ENCODE results near the gene LMCD1.

Gene LMCD1

DNA sequence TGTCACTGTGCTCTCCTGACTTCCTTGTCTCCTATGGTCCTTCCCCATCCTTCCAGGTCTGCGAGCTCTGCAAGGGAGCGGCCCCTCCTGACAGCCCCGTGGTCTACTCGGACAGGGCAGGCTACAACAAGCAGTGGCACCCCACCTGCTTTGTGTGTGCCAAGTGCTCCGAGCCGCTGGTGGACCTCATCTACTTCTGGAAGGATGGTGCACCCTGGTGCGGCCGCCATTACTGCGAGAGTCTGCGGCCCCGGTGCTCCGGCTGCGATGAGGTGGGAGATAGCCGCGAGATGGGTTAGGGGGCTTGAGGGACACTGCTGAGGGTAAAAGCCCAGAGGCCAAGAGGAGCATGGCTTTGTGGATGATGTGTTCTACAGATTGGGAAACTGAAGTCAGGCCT, 63.8 kb downstream of the LMCD1 start:
- no peak overlapping the region for H3K27ac ChIP-seq (ENCODE audit: low read length, poor library complexity, severe bottlenecking)
- H3K9me3 ChIP-seq (ENCODE audit: control insufficient read depth, low read length) = no peaks in the 10 kb centered on the region
- no peak overlapping the region for H2AFZ ChIP-seq (ENCODE audit: low read depth, low read length)
- no peak overlapping the region for H3K4me2 ChIP-seq (ENCODE audit: low read length, poor library complexity, severe bottlenecking)
- no peak overlapping the region for H4K91ac ChIP-seq (ENCODE audit: low read length)
- H3K4ac ChIP-seq (ENCODE audit: low read depth in 1 of 2, low read length in 2 of 2) = no peak overlapping the region
- H3K9ac ChIP-seq (ENCODE audit: low read length) = no peak overlapping the region
- H3K79me1 ChIP-seq (replicated peaks; ENCODE audit: low read length, poor library complexity, severe bottlenecking) = peaks cover 15% of the 10 kb centered on the region
- H3K14ac ChIP-seq (ENCODE audit: low read length in 2 of 2) = no peak overlapping the region
- H2BK5ac ChIP-seq (ENCODE audit: low read depth, low read length, poor library complexity, severe bottlenecking) = no peak overlapping the region
- no peak overlapping the region for H2AK5ac ChIP-seq (ENCODE audit: low read length, severe bottlenecking)
- no peaks in the 10 kb centered on the region for H3K27me3 ChIP-seq (ENCODE audit: control insufficient read depth in 1 of 2, insufficient read depth in 1 of 2, low read length in 2 of 2)
- no peak overlapping the region for H4K8ac ChIP-seq (ENCODE audit: low read length)
- no peak overlapping the region for H3K23ac ChIP-seq (ENCODE audit: low read length in 2 of 2)
- no peak overlapping the region for H3K4me3 ChIP-seq (ENCODE audit: insufficient read depth in 1 of 2, low read depth in 1 of 2, low read length in 2 of 2)
- H2BK15ac ChIP-seq (ENCODE audit: low read depth, poor library complexity, severe bottlenecking) = no peak overlapping the region
- 96% methylated on average over 15 of the region's 15 CpGs for WGBS
- peaks cover 29 to 48% of the 10 kb centered on the region in 2 experiments for H3K36me3 ChIP-seq (ENCODE audit: control insufficient read depth in 1 of 2, insufficient read depth in 2 of 2, low read depth in 1 of 2, low read length in 2 of 2)
- H3K18ac ChIP-seq (ENCODE audit: low read depth in 1 of 2, low read length in 2 of 2) = no peak overlapping the region
- peak overlapping the region; percentile 18 to 43 for H2BK12ac ChIP-seq (ENCODE audit: low read length in 2 of 2)
- no peak overlapping the region for H2BK120ac ChIP-seq (ENCODE audit: low read depth, low read length)
- H3K4me1 ChIP-seq (ENCODE audit: control insufficient read depth, insufficient read depth, low read depth, low read length) = peaks cover 5% of the 10 kb centered on the region
- no peak for DNase-seq

DNA sequence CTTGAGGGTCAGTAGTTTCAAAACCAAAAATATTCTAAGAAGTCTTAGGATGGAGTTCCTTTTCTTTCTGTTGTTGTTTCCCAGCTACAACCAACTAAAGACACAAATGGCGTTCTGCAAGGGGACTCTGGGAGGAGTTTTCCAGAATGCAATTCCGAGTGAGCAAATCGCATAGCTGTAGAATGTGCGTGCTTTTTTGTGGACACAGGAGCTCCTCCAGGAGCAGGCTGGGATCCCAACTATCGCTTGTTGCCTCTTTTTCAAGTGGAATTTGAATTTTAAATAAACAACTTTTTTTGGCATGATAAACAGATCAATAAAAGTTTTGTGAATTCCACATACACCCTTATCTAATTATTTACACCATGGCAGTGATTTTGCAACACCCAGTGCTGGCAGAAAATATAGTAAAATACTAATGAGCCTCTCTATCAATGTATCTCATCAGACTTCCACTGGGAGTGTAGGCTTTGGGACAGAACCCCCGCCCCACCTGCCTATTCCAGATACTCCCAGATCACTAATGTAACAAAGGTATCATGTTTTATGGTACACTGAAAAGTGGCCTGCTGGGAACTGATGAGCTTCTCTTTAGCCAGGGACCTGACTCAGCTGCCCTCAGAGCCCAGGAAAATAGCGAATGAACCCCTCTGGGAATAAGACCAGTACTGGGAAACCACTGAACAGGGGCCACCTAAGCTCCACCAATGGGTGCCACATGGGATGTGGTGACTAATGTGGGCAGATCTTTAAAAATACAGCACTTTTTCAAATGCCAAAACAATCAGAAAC, 66.4 kb downstream of the LMCD1 start:
- Histone ChIP-seq H4K91ac (ENCODE audit: low read length) (no peak overlapping the region), H3K4me1 (ENCODE audit: control insufficient read depth, insufficient read depth, low read depth, low read length) (no peaks in the 10 kb centered on the region), H3K18ac (ENCODE audit: low read depth in 1 of 2, low read length in 2 of 2) (no peak overlapping the region), H3K9me3 (ENCODE audit: control insufficient read depth, low read length) (no peaks in the 10 kb centered on the region), H3K9ac (ENCODE audit: low read length) (no peak overlapping the region), H3K4me2 (ENCODE audit: low read length, poor library complexity, severe bottlenecking) (no peak overlapping the region), H2AFZ (ENCODE audit: low read depth, low read length) (no peak overlapping the region), H2BK15ac (ENCODE audit: low read depth, poor library complexity, severe bottlenecking) (no peak overlapping the region), H2AK5ac (ENCODE audit: low read length, severe bottlenecking) (no peak overlapping the region), H3K14ac (ENCODE audit: low read length in 2 of 2) (no peak overlapping the region), H3K36me3 (ENCODE audit: control insufficient read depth in 1 of 2, insufficient read depth in 2 of 2, low read depth in 1 of 2, low read length in 2 of 2) (peaks cover 39 to 65% of the 10 kb centered on the region in 2 experiments), H2BK5ac (ENCODE audit: low read depth, low read length, poor library complexity, severe bottlenecking) (no peak overlapping the region), H3K27ac (ENCODE audit: low read length, poor library complexity, severe bottlenecking) (no peak overlapping the region), H3K27me3 (ENCODE audit: control insufficient read depth in 1 of 2, insufficient read depth in 1 of 2, low read length in 2 of 2) (no peaks in the 10 kb centered on the region), H3K23ac (ENCODE audit: low read length in 2 of 2) (no peak overlapping the region), H3K79me1 (replicated peaks; ENCODE audit: low read length, poor library complexity, severe bottlenecking) (peaks cover 10% of the 10 kb centered on the region), H2BK12ac (ENCODE audit: low read length in 2 of 2) (no peak overlapping the region), H2BK120ac (ENCODE audit: low read depth, low read length) (no peak overlapping the region), H4K8ac (ENCODE audit: low read length) (no peak overlapping the region), H3K4me3 (ENCODE audit: insufficient read depth in 1 of 2, low read depth in 1 of 2, low read length in 2 of 2) (no peak overlapping the region), H3K4ac (ENCODE audit: low read depth in 1 of 2, low read length in 2 of 2) (no peak overlapping the region)
- WGBS = 76% methylated on average over 5 of the region's 7 CpGs
- DNase-seq = no peak

DNA sequence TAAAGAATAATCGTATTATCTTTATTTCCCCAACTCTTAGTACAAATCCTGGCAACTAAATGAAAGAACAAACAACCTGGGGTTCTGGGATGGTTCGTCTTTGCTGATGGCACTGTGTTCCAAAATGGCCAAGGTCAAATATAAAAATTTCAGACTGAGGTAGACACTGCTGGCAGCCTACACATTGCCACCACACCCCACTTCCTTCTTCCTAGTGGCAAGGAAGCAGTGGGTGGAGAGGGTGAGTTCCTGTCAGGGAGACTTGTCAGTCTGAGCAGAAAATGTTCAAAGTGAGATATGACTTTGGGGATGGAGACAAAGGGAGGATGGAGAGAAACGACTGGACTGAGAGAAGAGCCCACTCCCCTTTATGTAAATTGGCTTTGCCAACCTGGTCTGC, 69.6 kb downstream of the LMCD1 start:
- Histone ChIP-seq H3K27me3 (ENCODE audit: control insufficient read depth in 1 of 2, insufficient read depth in 1 of 2, low read length in 2 of 2) (no peaks in the 10 kb centered on the region), H3K9me3 (ENCODE audit: control insufficient read depth, low read length) (no peaks in the 10 kb centered on the region), H3K27ac (ENCODE audit: low read length, poor library complexity, severe bottlenecking) (no peak overlapping the region), H3K14ac (ENCODE audit: low read length in 2 of 2) (no peak overlapping the region), H3K4me2 (ENCODE audit: low read length, poor library complexity, severe bottlenecking) (no peak overlapping the region), H3K36me3 (ENCODE audit: control insufficient read depth in 1 of 2, insufficient read depth in 2 of 2, low read depth in 1 of 2, low read length in 2 of 2) (peaks cover 44 to 60% of the 10 kb centered on the region in 2 experiments), H4K8ac (ENCODE audit: low read length) (no peak overlapping the region), H2BK15ac (ENCODE audit: low read depth, poor library complexity, severe bottlenecking) (no peak overlapping the region), H2AK5ac (ENCODE audit: low read length, severe bottlenecking) (no peak overlapping the region), H3K4me3 (ENCODE audit: insufficient read depth in 1 of 2, low read depth in 1 of 2, low read length in 2 of 2) (no peak overlapping the region), H2BK120ac (ENCODE audit: low read depth, low read length) (no peak overlapping the region), H2BK12ac (ENCODE audit: low read length in 2 of 2) (no peak overlapping the region), H2BK5ac (ENCODE audit: low read depth, low read length, poor library complexity, severe bottlenecking) (no peak overlapping the region), H3K4me1 (ENCODE audit: control insufficient read depth, insufficient read depth, low read depth, low read length) (peaks cover 6% of the 10 kb centered on the region), H3K4ac (ENCODE audit: low read depth in 1 of 2, low read length in 2 of 2) (no peak overlapping the region), H3K79me1 (replicated peaks; ENCODE audit: low read length, poor library complexity, severe bottlenecking) (peaks cover 4% of the 10 kb centered on the region), H3K18ac (ENCODE audit: low read depth in 1 of 2, low read length in 2 of 2) (no peak overlapping the region), H3K23ac (ENCODE audit: low read length in 2 of 2) (no peak overlapping the region), H4K91ac (ENCODE audit: low read length) (no peak overlapping the region), H3K9ac (ENCODE audit: low read length) (no peak overlapping the region), H2AFZ (ENCODE audit: low read depth, low read length) (no peak overlapping the region)
- 100% methylated on average over 2 of the region's 3 CpGs for WGBS
- DNase-seq = no peak

DNA sequence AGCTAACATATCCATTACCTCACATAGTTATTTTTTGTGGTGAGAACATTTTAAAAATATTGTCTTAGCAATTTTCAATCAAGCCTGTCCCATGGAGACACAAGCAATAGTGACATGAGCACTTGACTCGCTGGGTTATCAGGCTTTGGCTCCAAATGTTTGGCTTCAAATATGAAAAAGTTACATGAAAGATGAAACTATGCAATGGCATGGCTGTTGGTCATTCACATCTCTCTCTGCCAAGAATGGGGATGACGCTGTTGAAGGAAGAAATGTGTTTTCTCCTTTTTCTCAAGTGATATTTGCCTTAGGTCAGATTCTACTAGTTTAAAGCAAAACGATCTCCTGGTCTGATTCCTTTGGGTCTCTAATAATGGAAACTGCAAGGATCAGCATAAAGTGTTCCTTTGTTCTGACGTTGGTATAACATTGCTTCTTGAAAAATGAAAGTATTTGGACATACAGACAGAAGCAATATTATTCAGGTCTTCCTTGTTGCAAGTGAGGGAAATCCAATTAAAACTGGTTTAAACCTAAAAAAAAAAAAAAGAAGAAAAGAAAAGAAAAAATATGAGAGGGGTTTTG, 71.8 kb downstream of the LMCD1 start:
- H4K8ac ChIP-seq (ENCODE audit: low read length) = no peak overlapping the region
- no peak overlapping the region for H3K23ac ChIP-seq (ENCODE audit: low read length in 2 of 2)
- no peak overlapping the region for H3K4me2 ChIP-seq (ENCODE audit: low read length, poor library complexity, severe bottlenecking)
- no peak overlapping the region for H2AFZ ChIP-seq (ENCODE audit: low read depth, low read length)
- H3K27ac ChIP-seq (ENCODE audit: low read length, poor library complexity, severe bottlenecking) = no peak overlapping the region
- H2AK5ac ChIP-seq (ENCODE audit: low read length, severe bottlenecking) = no peak overlapping the region
- H2BK5ac ChIP-seq (ENCODE audit: low read depth, low read length, poor library complexity, severe bottlenecking) = no peak overlapping the region
- H3K79me1 ChIP-seq (replicated peaks; ENCODE audit: low read length, poor library complexity, severe bottlenecking) = peaks cover 4% of the 10 kb centered on the region
- peaks cover 38 to 44% of the 10 kb centered on the region in 2 experiments for H3K36me3 ChIP-seq (ENCODE audit: control insufficient read depth in 1 of 2, insufficient read depth in 2 of 2, low read depth in 1 of 2, low read length in 2 of 2)
- no peaks in the 10 kb centered on the region for H3K27me3 ChIP-seq (ENCODE audit: control insufficient read depth in 1 of 2, insufficient read depth in 1 of 2, low read length in 2 of 2)
- H3K4me3 ChIP-seq (ENCODE audit: insufficient read depth in 1 of 2, low read depth in 1 of 2, low read length in 2 of 2) = no peak overlapping the region
- DNase-seq = no peak
- H3K4me1 ChIP-seq (ENCODE audit: control insufficient read depth, insufficient read depth, low read depth, low read length) = peaks cover 8% of the 10 kb centered on the region
- H3K9ac ChIP-seq (ENCODE audit: low read length) = no peak overlapping the region
- 94% methylated on average over 4 of the region's 4 CpGs for WGBS
- H4K91ac ChIP-seq (ENCODE audit: low read length) = no peak overlapping the region
- H3K18ac ChIP-seq (ENCODE audit: low read depth in 1 of 2, low read length in 2 of 2) = no peak overlapping the region
- no peak overlapping the region for H2BK120ac ChIP-seq (ENCODE audit: low read depth, low read length)
- H2BK12ac ChIP-seq (ENCODE audit: low read length in 2 of 2) = no peak overlapping the region
- H2BK15ac ChIP-seq (ENCODE audit: low read depth, poor library complexity, severe bottlenecking) = no peak overlapping the region
- H3K14ac ChIP-seq (ENCODE audit: low read length in 2 of 2) = no peak overlapping the region
- H3K4ac ChIP-seq (ENCODE audit: low read depth in 1 of 2, low read length in 2 of 2) = no peak overlapping the region
- no peaks in the 10 kb centered on the region for H3K9me3 ChIP-seq (ENCODE audit: control insufficient read depth, low read length)

Measured in mesenchymal stem cell (in vitro differentiated cells and primary cell).